ENCODE results near the gene MOSMO. TPM values are rescaled to one million over a fixed set of nuclear protein-coding genes. Genes with fewer than 3 reads are reported as not detected.
"Not testable (repeated sequence)": the region's sequence is repeated elsewhere in the genome, so short reads cannot be mapped to it uniquely, and the experiment has no call there.

The MOSMO gene
- polyA plus RNA-seq, 4 donors: 17.6 to 25.2 (median 23.7) TPM

DNA sequence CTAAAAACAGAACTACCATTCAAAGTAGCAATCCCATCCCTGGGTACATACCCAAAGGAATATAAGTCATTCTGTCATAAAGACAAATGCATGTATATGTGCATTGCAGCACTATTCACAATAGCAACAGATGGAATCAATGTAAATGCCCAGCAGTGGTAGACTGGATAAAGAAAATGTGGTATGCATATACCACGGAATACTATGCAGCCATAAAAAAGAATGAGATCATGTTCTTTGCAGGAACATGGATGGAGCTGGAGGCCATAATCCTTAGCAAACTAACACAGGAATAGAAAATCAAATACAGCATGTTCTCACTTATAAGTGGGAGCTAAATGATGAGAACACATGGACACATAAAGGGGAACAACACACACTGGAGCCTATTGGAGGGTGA lies 120.6 kb downstream of the MOSMO start:
- DNase-seq (ENCODE audit: low read depth in 4 of 4, low spot score in 3 of 4): not testable (repeated sequence)

DNA sequence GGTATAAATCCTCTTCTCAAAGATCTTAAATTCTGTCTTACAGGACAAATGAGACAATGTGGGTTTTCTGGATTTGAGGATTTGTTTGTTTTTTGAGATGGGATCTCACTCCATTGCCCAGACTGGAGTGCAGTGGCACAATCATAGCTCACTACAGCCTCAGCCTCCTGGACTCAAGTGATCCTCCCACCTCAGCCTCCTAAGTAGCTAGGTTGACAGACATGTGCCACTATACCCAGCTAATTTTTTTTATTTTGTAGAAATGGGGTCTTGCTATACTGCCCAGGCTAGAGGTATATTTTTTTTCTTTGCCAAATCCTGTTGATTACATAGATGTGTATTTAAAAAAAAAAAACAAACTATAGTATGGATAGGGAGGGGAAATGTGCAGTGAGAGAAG lies 122.6 kb downstream of the MOSMO start:
- DNase-seq (ENCODE audit: low read depth in 4 of 4, low spot score in 3 of 4): no peak

DNA sequence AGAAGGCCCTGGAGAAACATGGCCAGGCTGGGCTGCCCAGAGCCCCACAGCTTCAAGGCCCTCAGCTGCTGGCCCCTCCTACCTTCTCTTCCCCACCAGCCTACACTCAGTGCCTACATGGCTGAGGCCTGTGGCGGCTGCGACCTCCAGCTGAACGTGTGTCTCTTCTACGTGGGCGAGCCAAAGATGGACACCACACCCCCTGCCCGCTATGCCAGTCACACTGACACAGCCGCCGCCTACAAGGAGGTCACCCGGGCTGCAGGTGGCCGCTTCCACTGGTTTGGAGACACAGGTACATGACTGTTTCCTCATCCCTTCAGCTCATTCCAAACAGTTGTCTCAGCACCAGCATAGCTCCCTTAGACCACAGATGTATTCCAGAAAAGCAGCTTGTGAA lies 124.9 kb downstream of the MOSMO start:
- DNase-seq (ENCODE audit: low read depth in 4 of 4, low spot score in 3 of 4): no peak

Other genes starting within 250 kb of the MOSMO start
- gene NPIPB4, start 150.4 kb upstream of the MOSMO start, polyA plus RNA-seq (ENCODE audit: insufficient read length in 4 of 4): 10 to 100 TPM; 47.7 to 73.1 (median 53.4) TPM
- gene UQCRC2, start 54.8 kb upstream of the MOSMO start, polyA plus RNA-seq (ENCODE audit: insufficient read length in 4 of 4): 100 to 1,000 TPM; 286 to 315 (median 296) TPM
- under 1 TPM; 0.18 to 0.59 (median 0.40) TPM for gene PDZD9, start 7.0 kb upstream of the MOSMO start, polyA plus RNA-seq (ENCODE audit: insufficient read length in 4 of 4)
- gene VWA3A, start 84.4 kb downstream of the MOSMO start, polyA plus RNA-seq (ENCODE audit: insufficient read length in 4 of 4): 1 to 10 TPM; 1.5 to 2.5 (median 1.8) TPM
- under 1 TPM; 0.13 to 0.36 (median 0.18) TPM for gene SDR42E2, start 154.4 kb downstream of the MOSMO start, polyA plus RNA-seq (ENCODE audit: insufficient read length in 4 of 4)
- gene EEF2K, start 198.2 kb downstream of the MOSMO start, polyA plus RNA-seq (ENCODE audit: insufficient read length in 4 of 4): 10 to 100 TPM; 10.5 to 14.3 (median 12.1) TPM